Neural cell (in vitro differentiated cells): Measurements from ENCODE around the gene RPS6KA5. TPM values are rescaled to one million over a fixed set of nuclear protein-coding genes. Genes with fewer than 3 reads are reported as not detected.
"Not testable (repeated sequence)": the region's sequence is repeated elsewhere in the genome, so short reads cannot be mapped to it uniquely, and the experiment has no call there.

Source experiments
- H2AFZ ChIP-seq: fragments of 200-600, 300-800 bp; sonication (generic), shearing (Covaris generic); 2 replicates; pipeline ENCODE4 v1.6.0; 2014; ENCODE audit warnings: low read depth, mild to moderate bottlenecking, antibody characterized with exemption, low read length, moderate library complexity
- H3F3A ChIP-seq: fragments of 200-600 bp; shearing (Covaris generic); 2 replicates; pipeline ENCODE4 v1.6.1; 2016; ENCODE audit warnings: mild to moderate bottlenecking, moderate library complexity, mixed read lengths, antibody characterized with exemption, low read length; ENCODE audit not compliant: insufficient read depth, poor library complexity, severe bottlenecking
- H3K27ac ChIP-seq: fragments of 200-600, 300-800 bp; sonication (generic), shearing (Covaris generic); 2 replicates; pipeline ENCODE4 v1.5.1; 2014; ENCODE audit warnings: mild to moderate bottlenecking, low read length, moderate library complexity
- H3K27me3 ChIP-seq: fragments of 300-800, 200-600 bp; sonication (generic), shearing (Covaris generic); 2 replicates; pipeline ENCODE4 v1.6.0; 2014; ENCODE audit warnings: mild to moderate bottlenecking, low read depth, low read length, moderate library complexity; ENCODE audit not compliant: insufficient read depth
- H3K36me3 ChIP-seq: fragments of 300-800, 200-600 bp; sonication (generic), shearing (Covaris generic); 2 replicates; pipeline ENCODE4 v1.5.1; 2014; ENCODE audit warnings: mild to moderate bottlenecking, antibody characterized with exemption, low read length, moderate library complexity; ENCODE audit not compliant: insufficient read depth
- H3K4me2 ChIP-seq: fragments of 300-800, 200-600 bp; sonication (generic), shearing (Covaris generic); 2 replicates; pipeline ENCODE4 v1.6.0; 2014; ENCODE audit warnings: mild to moderate bottlenecking, low read length
- H3K4me3 ChIP-seq: fragments of 300-800, 200-600 bp; sonication (generic), shearing (Covaris generic); 2 replicates; pipeline ENCODE4 v1.5.1; 2014; ENCODE audit warnings: mild to moderate bottlenecking, low read length, moderate library complexity
- H3K79me2 ChIP-seq: fragments of 200-600 bp; shearing (Covaris generic); replicated peaks from 2 replicates; pipeline ENCODE4 v1.6.0; 2014; ENCODE audit warnings: mild to moderate bottlenecking, low read length, moderate library complexity; ENCODE audit not compliant: insufficient read depth
- H3K9ac ChIP-seq: fragments of 300-800, 200-600 bp; sonication (generic), shearing (Covaris generic); 2 replicates; pipeline ENCODE4 v1.6.1; 2016; ENCODE audit warnings: mild to moderate bottlenecking, low read length, mixed read lengths
- H3K9me2 ChIP-seq: fragments of 200-600 bp; shearing (Covaris generic); 2 replicates; pipeline ENCODE4 v1.6.1; 2016; ENCODE audit warnings: mild to moderate bottlenecking, low read length, mixed read lengths; ENCODE audit not compliant: insufficient read depth
- H3K9me3 ChIP-seq: fragments of 200-600, 300-800 bp; sonication (generic), shearing (Covaris generic); 2 replicates; pipeline ENCODE4 v1.6.1; 2016; ENCODE audit warnings: mild to moderate bottlenecking, mixed run types, low read length, moderate library complexity, mixed read lengths
- H4K20me1 ChIP-seq: fragments of 200-600 bp; shearing (Covaris generic); 2 replicates; pipeline ENCODE4 v1.6.1; 2016; ENCODE audit warnings: mild to moderate bottlenecking, mixed run types; ENCODE audit not compliant: insufficient read depth
- EP300 ChIP-seq: fragments of 450-650 bp; conservative IDR thresholded peaks from 2 replicates; pipeline ENCODE4 v1.6.1; 2014; ENCODE audit warnings: antibody characterized with exemption, mild to moderate bottlenecking, moderate library complexity; ENCODE audit not compliant: poor library complexity, severe bottlenecking
- EZH2 ChIP-seq: fragments of 200-600, 300-800 bp; shearing (Covaris generic), sonication (generic); IDR thresholded peaks from 2 replicates; pipeline ENCODE4 v1.6.1; 2014; ENCODE audit warnings: antibody characterized with exemption, low read length, borderline replicate concordance, mild to moderate bottlenecking; ENCODE audit not compliant: insufficient read depth, poor library complexity, severe bottlenecking
- MXI1 ChIP-seq: fragments of 450-650 bp; conservative IDR thresholded peaks from 2 replicates; pipeline ENCODE4 v1.6.1; 2014; ENCODE audit warnings: antibody characterized with exemption, mild to moderate bottlenecking; ENCODE audit not compliant: poor library complexity, severe bottlenecking
- POLR2AphosphoS5 ChIP-seq: IDR thresholded peaks from 2 replicates; pipeline ENCODE4 v1.6.1; 2012
- RAD21 ChIP-seq: fragments of 450-650 bp; conservative IDR thresholded peaks from 2 replicates; pipeline ENCODE4 v1.6.1; 2014; ENCODE audit warnings: antibody characterized with exemption, mild to moderate bottlenecking, moderate library complexity
- REST ChIP-seq: IDR thresholded peaks from 2 replicates; pipeline ENCODE4 v1.6.1; 2012; ENCODE audit warnings: borderline replicate concordance
- SMC3 ChIP-seq: fragments of 450-650 bp; conservative IDR thresholded peaks from 2 replicates; pipeline ENCODE4 v1.6.1; 2014; ENCODE audit warnings: antibody characterized with exemption, mild to moderate bottlenecking, moderate library complexity; ENCODE audit not compliant: poor library complexity
- TAF1 ChIP-seq: IDR thresholded peaks from 2 replicates; pipeline ENCODE4 v1.6.1; 2012; ENCODE audit warnings: low read depth
- polyA plus RNA-seq: library from polyadenylated mRNA; depleted of rRNA; stranded (reverse); fragments of >200 nt; gene quantifications from 2 replicates; pipeline ENCODE4 v1.2.3, GENCODE V29; 2014
- TF ChIP-seq, protein P1 (sequence below): fragments of 450-650 bp; IDR thresholded peaks from 2 replicates; pipeline ENCODE4 v1.5.1; 2014; ENCODE audit warnings: antibody characterized with exemption, mild to moderate bottlenecking, moderate library complexity; ENCODE audit not compliant: poor library complexity, severe bottlenecking

The RPS6KA5 gene
- polyA plus RNA-seq, 1 donor from 2014 or later = 6.3 TPM

- H3K9me2 ChIP-seq = no peaks in the 10 kb centered on the region
- H3K4me2 ChIP-seq = peak overlapping the region; percentile 57
- no peaks in the 10 kb centered on the region for H3K36me3 ChIP-seq
- H3F3A ChIP-seq = no peaks in the 10 kb centered on the region
- H2AFZ ChIP-seq = peak overlapping the region; percentile 61
- no peak for TF ChIP-seq SMC3
- TF ChIP-seq POLR2AphosphoS5 = peak; percentile 67
- TF ChIP-seq, protein P1, sequence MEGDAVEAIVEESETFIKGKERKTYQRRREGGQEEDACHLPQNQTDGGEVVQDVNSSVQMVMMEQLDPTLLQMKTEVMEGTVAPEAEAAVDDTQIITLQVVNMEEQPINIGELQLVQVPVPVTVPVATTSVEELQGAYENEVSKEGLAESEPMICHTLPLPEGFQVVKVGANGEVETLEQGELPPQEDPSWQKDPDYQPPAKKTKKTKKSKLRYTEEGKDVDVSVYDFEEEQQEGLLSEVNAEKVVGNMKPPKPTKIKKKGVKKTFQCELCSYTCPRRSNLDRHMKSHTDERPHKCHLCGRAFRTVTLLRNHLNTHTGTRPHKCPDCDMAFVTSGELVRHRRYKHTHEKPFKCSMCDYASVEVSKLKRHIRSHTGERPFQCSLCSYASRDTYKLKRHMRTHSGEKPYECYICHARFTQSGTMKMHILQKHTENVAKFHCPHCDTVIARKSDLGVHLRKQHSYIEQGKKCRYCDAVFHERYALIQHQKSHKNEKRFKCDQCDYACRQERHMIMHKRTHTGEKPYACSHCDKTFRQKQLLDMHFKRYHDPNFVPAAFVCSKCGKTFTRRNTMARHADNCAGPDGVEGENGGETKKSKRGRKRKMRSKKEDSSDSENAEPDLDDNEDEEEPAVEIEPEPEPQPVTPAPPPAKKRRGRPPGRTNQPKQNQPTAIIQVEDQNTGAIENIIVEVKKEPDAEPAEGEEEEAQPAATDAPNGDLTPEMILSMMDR = no peak
- no peak for TF ChIP-seq EZH2
- no peak for TF ChIP-seq REST
- TF ChIP-seq RAD21 = no peak
- no peak for TF ChIP-seq EP300
- peak; percentile 73 for TF ChIP-seq MXI1
- TF ChIP-seq TAF1 = no peak
- H3K9ac ChIP-seq = peak overlapping the region; percentile 59
- H3K27me3 ChIP-seq = no peaks in the 10 kb centered on the region
- H3K9me3 ChIP-seq = no peaks in the 10 kb centered on the region
- H4K20me1 ChIP-seq = no peaks in the 10 kb centered on the region
- peak overlapping the region; percentile 21 for H3K27ac ChIP-seq
- no peaks in the 10 kb centered on the region for H3K79me2 ChIP-seq
- peak overlapping the region; percentile 63 for H3K4me3 ChIP-seq
Observed at GRCh38 chr14:90827919-90828610, 232.4 kb downstream of the RPS6KA5 start.

- not testable (repeated sequence) for H3K27ac ChIP-seq
Observed at GRCh38 chr14:90823542-90823941, 236.9 kb downstream of the RPS6KA5 start.

More at GRCh38 chr14:90823542-90823941, 236.9 kb downstream of the RPS6KA5 start:
- H3K9me3 ChIP-seq, H3K36me3 ChIP-seq, H3K27me3 ChIP-seq, H2AFZ ChIP-seq, H4K20me1 ChIP-seq, H3K9ac ChIP-seq, H3K79me2 ChIP-seq, H3K4me2 ChIP-seq, H3K9me2 ChIP-seq, H3K4me3 ChIP-seq, H3F3A ChIP-seq: not testable (repeated sequence)
